HG02678 (cell line): ENCODE results near the gene JARID2.

ENCODE experiments used
- ATAC-seq: cut with Tn5 transposase; IDR thresholded peaks from one replicate; pipeline ENCODE4 v1.9.1; 2021; ENCODE audit warnings: mild to moderate bottlenecking, moderate library complexity; ENCODE audit not compliant: unreplicated experiment

JARID2 gene

DNA sequence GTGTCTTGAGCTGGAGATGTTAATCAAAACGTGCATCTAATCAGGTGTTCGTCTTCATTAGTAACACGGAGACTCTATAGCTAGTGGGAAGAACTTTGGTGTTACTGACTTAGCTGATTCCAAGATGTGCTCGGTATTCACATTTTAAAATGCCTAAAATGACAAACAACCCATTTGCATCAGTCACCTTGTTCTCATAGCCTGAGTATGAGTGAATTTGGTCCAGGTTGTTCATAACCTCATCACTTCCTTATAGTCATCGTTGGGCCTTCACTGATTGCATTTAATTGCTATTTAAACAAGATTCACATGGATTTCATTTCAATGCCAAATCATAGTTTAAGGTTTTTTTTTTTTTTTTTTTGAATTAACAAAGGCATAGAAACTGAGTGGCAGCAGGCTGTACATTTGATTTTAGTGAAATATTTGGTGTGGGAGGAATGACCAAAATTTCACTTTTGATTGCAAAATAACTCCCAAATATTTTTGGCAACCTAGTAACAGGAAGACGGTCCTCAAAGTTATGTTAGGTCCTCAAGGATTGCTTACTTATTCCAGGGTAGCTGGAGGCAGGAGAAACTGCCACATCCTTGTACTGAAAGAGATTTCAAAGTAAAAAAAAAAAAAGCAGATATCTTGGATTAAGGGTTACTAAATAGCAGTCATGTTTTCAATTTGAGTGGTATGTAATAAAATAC lies 104.7 kb downstream of the JARID2 start:
- no peak for ATAC-seq

DNA sequence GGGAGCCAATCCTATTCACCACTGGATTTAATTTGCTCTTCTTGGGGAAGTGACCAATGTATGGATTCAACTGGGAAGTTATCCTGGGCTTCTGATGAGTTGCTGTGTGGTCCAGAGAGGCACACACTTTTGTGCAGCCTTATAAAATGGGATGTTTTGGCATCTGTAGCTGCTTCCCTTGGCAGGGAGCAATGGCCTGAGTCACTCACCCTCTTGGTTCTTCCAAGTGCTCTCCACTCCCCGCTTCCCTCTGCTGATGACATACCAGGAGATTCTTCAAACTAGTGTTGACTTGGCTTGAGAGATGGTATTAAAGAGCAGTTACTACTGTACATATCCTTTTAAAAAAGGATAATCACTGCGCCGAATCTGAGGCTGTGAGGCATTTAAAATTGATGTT lies 105.8 kb downstream of the JARID2 start:
- ATAC-seq, result no peak

DNA sequence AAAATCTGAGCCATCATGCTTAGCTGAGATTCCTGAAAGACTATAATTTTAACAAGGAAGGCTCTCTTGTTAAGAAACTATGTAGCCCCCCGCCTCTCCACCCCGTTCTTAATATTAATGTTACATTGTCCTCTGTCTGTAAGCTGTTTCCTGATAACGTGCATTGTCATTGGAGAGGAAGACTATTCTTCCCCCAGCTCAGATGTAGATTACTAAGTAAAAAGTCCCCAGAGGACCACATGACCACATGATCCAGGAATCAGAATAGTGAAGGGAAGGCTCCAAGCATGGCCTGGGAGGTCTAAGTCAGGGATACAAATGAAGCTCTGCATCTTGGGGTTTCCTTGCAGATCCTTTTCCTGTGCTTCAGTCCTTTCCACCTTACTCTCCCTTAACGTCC lies 106.4 kb downstream of the JARID2 start:
- ATAC-seq, result no peak

DNA sequence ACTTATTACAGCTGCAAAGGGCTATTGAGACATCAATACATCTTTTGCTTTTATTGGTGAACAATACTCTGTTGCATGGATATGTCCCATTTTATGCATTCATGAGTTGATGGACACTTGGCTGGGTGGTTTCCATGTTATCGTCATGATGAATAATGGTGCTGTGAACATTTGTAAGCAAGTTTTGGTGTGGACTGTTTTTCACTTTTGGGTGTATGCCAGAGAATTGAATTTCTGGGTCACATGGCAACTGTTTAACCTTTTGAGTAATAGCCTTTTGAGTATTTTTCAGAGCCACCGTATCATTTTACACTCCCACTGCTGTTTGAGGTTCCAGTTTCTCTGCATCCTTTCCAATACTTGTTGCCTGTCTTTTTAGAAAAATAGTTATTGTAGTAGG lies 107.0 kb downstream of the JARID2 start:
- ATAC-seq, result no peak

DNA sequence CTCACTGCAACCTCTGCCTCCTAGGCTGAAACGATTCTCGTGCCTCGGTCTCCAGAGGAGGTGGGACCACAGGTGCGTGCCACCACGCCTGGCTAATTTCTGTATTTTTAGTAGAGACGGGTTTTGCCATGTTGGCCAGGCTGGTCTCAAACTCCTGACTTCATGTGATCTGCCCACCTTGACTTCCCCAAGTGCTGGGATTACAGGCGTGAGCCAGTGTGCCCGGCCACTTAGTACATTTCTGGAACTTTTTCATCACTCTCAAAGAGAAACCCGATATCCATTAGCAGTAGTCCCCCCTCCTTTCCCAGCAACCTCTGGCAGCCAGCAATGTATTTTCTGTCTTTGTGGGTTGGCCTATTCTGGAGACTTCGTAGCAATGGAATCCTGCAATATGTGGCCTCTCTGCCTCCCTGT lies 109.8 kb downstream of the JARID2 start:
- no peak for ATAC-seq

DNA sequence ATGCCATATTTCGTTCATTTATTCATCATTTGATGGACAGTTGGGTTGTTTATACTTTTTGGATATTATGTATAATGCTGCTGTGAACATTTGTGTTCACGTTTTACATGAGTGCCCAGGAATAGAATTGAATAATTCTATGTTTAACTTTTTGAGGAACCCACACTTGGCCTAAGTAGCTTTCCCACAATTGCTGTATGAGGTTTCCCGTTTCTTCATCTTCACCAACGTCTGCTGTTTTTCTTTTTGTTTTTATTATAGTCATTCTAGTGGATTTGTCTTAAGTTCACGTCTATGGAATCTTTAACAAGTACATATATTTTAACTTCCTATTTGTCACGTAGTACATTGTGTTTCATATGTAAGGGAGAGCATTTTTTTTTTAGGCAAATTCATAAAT lies 110.3 kb downstream of the JARID2 start:
- no peak for ATAC-seq

DNA sequence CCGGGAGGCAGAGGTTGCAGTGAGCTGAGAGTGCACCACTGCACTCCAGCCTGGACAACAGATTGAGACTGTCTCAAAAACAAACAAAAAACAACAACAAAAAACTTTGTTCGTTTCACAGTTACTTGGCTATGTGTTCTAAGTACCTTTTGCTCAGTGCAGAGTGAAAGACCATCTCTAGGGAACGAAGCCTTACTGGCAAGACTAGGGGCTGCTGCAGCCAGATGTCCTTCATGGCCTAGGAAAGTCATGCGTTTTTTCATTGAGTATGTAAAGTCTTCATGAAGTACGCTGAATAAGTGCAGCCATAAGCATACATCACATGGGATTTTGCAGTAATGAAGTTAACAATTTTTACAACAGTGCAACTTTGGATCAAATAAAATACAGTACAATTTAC lies 111.1 kb downstream of the JARID2 start:
- ATAC-seq, result no peak

DNA sequence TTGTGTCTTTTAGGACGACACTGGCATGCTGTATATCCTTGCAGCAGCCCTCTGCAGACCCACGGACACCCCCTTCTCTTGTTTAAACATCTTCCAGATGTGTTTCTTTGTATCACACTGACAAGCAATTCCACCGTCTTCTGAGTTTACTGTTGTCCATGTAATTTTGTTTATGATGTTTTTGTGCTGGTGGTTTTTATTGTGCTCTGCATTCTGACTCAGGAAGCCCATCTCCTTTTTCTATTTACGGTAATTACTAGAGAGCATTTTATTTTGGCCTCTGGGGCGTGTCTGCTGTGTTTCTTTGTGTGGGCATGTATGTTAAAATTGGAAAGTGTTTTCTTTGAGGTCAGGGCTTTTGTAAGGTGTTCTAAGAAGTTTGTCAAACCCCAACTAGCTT lies 111.9 kb downstream of the JARID2 start:
- ATAC-seq, result no peak

DNA sequence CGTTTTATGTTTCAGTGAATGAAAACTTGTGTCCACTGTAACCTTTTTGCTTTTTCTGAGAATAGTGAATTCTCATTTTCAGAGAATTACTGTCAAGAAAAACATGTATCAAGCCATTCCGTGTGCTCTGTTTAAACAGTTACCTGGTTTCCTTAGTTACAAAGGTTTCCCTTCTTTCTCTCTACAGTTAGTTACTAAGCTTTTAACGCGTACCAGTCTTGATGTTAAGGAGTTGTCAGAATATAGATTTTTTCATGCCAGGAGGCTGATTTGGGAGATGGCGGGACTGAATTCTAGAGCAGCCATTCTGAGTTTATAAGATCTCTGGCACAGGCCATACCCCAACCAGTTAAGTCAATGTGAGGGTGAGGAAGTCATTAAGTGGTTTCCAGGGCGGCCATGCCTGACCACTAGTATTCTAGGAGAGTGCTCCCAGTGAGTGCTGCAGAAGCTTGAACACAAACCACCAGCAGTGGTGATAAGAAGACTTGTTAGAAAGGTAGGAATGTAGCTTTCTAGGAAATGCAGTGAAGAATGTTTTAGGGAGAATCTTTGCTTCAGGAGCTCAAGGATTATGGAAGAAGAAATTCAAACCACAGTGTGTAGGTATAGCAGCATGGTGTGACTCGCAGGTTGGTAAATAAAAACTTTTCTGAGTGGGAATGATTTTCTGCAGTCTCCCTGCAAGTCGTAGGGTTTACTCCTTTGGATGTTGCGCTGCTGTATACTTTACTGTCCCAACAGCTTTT lies 112.9 kb downstream of the JARID2 start:
- ATAC-seq, result peak; percentile 47

DNA sequence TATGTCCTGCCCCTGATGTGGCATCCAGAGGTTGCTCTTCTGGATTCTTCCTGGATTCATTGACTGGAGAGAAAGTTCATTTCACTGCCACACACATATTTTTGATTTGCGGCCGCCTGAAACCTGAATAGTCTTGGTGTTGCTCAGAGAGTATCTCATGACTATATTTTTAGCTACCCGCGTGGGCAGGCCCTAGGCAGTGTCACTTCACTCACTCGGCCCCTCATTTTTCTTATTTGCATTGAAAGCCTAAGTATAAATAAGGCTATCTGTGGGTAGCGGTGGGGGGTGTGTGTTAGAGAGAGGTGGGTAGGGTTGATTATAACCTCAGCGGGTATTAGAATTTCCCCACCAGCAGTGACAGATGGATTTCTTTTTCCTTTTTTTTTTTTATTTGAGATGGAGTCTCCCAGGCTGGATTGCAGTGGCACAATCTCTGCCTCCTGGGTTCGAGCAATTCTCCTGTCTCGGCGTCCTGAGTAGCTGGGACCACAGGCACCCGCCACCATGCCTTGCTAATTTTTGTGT lies 113.5 kb downstream of the JARID2 start:
- ATAC-seq, result peak; percentile 61

DNA sequence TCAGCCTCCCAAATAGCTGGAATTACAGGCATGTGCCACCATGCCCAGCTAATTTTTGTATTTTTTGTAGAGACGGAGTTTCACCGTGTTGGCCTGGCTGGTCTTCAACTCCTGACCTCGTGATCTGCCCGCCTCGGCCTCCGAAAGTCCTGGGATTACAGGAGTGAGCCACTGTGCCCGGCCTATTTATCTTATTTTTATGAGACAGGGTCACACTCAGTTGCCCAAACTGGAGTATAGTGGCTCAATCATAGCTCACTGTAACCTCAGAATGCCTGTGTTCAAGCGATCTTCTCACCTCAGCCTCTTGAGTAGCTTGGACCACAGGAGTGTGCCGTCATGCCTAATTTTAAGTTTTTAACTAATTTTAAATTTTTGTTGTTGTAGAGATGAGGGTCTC lies 114.4 kb downstream of the JARID2 start:
- ATAC-seq, result no peak

DNA sequence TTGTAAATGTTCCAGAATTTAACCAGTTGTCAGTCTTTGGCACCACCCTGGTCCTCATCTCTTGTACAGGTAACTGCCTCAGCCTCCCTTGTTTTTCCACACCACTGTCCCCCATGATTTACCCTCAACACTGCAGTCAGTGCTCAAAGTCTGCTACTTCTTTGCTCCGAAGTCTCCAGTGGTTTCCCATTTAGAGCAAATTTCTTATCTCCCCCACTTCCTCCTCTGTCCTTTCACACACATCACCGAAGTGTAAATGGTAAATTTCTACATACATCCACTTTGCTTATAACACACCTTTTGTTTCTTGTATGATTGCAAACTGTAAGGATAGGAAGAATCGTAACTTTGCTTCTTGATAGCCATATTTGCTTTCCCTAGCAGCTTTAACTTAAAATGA lies 115.3 kb downstream of the JARID2 start:
- no peak for ATAC-seq

DNA sequence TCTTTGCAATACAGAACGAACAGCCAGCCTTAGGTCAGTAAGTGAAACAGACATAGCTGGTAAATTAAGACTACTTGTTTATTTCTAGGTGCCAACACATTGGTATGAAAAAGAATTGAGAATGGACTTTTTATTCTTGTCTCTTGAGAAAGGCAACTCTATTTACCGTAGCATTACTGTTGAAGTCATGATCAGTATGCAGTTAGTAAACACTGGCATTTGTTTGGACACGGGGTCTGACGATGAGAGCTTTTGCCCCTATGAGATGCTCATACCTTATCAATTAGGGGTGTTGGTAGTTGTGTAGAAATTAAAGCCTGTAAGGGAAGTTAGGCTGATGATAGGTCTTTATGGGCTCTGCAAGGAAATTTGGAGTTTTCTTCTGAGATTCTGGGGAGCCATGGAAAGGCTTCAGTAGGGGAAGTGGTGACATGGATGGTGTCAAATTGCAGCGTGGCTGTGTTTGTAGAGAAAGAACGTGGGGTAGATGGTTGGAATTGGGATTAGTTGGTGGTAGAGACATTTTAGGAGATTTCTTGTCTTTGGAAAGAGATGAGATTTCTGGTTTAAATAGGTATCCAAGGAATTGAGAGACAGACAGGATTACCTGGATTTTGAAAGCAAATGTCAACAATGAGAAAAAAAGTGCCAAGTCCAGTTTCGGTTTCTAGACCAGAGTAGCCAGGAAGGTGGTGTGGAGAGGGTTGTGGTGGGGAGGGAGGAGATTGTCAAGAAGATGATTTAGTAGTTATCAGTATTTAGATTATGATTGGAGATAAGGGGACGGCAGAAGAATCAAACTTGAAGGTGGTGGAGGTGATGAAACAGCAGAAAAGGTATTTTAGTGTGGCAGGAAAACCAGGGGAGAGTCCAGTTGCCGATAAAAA lies 116.6 kb downstream of the JARID2 start:
- no peak for ATAC-seq

DNA sequence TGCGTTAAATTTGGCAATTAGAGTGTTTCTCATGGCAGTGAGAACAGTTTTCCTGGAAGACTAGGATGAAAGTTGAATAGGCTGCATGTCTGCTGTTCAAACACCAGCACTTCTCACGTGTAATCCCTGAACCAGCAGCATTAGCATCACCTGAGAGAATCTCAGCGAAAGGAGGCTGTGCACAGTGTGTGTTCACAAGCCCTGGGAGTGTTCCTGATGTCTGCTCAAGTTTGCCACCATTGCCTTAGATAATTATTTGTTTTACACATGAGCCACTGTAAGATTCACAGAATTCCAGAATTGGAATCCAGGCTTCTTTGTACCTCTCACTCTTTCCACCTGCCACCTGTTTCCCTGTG lies 117.3 kb downstream of the JARID2 start:
- no peak for ATAC-seq

DNA sequence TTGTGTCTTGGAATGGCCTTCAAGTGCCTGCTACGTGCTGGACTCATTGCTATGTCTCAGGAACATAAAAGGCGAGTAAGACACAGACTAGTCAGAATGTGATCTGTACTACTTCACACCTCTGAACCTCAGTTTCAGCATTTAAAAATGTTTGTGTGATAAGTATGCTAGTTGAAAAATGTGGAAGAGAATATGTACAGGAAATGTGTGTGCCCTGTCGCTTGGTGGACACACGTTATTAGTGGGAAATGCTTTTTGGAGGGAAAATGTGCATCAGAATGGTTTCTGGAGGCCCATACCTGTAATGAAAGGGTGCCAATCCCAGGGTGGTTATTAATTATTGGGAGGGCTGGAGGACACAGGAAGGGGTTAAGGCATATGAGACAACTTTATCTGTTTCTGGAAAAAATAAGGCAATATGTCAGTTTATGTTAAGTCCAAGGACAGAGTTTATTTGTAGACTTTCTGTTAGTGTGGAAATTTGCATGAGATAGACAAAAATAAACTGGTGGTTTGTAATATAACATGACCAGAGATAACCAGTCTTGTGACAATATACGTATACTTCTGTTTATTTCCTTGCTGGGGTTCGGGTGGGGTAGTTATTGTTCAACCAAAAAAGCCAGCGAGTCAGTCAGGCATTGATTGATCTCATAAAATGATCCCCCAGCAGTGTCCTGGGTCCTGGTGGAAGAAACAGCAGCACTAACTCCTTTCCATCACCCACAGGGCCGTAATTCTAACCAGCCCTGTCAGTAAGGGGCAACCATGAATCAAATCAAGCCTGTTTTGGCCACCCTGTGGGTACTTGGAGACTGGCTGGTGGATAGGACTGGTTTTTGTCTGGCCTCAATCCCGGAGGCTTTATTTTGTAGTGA lies 117.9 kb downstream of the JARID2 start:
- peak; percentile 48 for ATAC-seq

DNA sequence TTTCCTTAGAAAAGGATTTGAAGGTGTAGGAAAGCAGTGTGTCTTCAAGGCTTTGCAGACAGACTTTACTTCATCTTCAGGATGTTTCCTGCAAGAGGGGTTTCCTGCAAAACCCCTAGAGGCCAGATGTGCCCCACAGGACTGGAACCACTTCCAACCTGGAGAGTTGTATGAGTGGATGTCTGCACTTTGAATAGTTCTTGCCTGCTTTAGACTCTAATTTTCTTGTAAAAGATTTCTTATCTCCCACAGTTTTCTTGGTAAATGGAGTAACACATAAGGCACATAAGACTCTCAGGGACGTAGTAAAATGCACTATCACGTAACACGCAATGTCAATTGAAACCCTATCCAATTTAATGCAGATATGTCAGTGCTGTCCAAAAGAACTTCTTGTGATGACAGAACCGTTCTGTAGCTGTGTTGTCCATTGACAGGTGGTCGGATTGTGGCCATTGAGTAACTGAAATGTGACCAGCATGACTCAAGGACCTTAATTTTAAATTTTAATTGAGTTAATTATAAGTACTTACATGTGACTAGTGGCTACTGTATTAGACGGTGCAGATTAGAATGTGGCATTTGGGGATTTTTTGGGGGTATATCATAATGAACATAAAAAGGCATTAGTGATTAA lies 118.7 kb downstream of the JARID2 start:
- ATAC-seq, result peak; percentile 12

DNA sequence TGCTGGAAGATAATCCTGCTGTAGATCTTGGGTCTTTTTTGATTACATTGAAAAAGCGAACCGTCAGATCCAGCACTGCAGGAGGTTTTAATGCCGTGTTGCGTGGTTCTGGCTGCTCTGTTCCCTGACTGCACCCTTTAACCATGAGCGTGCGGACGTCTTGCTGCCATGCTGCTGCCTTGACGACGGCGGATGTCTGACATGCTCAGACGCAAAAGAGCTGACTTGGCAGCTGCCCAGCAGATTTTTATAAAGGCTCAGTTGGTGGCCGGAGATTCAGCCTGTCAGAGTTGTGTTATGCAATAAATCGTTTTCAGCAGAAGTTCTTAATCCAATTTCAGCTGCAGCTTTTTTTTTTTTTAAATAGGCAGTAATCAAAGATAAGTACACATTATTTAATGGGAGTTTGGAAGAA lies 119.4 kb downstream of the JARID2 start:
- no peak for ATAC-seq

DNA sequence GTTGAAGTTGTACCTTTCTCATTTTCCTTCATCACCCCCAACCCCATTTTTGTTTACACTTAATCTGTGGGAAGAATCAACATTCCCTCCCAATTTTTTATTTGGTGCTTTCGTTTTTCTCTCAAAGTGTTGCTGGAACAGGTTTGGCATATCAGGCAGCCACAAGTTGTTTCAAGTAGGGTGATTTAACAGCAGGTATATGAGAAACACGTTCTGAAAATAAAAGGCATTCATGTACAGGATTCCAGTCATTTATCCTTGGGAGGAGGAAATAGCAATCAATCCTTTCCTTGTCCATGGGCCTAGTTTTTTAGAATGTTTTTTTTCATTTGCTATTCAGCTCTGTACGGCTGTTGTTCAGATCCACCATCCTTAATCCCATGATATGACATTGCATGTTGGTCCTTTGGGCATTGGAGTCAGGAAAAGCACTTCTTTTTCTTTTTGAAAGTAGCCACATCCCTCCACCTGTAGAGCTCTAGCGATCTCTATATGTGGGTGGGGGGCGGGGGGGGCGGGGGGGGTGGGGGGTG lies 120.2 kb downstream of the JARID2 start:
- no peak for ATAC-seq

DNA sequence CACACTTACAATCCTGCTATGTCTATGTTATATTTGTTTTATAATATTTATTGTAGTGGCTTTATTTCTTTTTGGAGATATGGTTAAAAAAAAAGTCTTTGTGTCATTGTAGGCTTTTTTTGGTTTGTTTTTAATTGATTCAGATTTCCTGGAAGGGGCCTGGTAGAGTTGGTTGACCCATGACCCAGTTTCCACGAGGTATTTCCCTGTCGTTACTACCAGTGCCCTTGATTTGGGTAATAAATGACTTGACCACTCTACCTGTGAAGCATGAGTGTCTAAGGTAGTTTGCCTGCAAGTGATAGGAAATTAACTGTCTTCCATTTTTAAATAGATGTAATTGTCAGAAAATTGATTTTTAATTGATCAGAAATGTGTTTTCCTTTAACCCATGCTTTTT lies 121.0 kb downstream of the JARID2 start:
- no peak for ATAC-seq

DNA sequence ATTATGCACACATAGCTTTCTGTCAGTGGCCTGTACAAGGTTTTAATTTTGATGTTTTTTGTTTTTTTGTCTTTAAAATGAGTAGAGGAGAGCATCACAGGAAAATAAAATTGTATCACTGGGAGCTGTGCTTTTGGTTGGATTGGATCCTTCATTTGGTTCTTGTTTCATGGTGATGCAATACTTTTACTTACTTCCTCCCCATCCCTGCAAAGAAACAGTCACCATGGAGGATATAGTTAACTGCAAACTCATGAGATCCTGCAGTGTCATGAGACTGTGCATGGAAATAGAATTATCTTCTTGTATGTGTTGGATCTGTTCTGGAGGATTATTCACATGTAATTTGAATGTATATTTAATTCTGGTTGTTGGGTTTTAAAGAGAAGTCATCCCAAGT lies 122.3 kb downstream of the JARID2 start:
- ATAC-seq, result no peak
